Common myeloid progenitor, CD34-positive (primary cell): ENCODE data around the gene SLC39A7.

Experiments used
- CTCF ChIA-PET: fragments of 350-600 bp; sonication (Branson Sonifier 250); formaldehyde crosslinking; loops from one replicate; lab custom pipeline; 2021; ENCODE audit warnings: antibody characterized with exemption; lab: Charles Lee
- POLR2A ChIA-PET: fragments of 350-600 bp; sonication (Branson Sonifier 250); formaldehyde crosslinking; loops from one replicate; lab custom pipeline; 2021; ENCODE audit warnings: antibody characterized with exemption; lab: Charles Lee
- DNase-seq, 3 donors: peaks; one replicate each; pipeline versions ENCODE4 v3.0.0 to v3.0.0-alpha.2; 2013
- H3K27ac ChIP-seq, 2 experiments: 1 replicate in 1 of 2; 2 replicates in 1 of 2; pipeline ENCODE4 v1.7.0; 2013; ENCODE audit warnings: inconsistent platforms in 2 of 2, low read length in 2 of 2, mild to moderate bottlenecking in 2 of 2, low read depth in 1 of 2, moderate library complexity in 1 of 2; ENCODE audit not compliant: severe bottlenecking in 2 of 2, insufficient read depth in 1 of 2, poor library complexity in 1 of 2
- H3K27me3 ChIP-seq, 5 experiments: replicated peaks in 2 of 5; 1 replicate in 3 of 5; 2 replicates in 2 of 5; pipeline versions ENCODE4 v1.6.1 to v1.7.0; 2013; ENCODE audit warnings: low read length in 4 of 5, mild to moderate bottlenecking in 2 of 5, moderate library complexity in 2 of 5, inconsistent platforms in 1 of 5; ENCODE audit not compliant: insufficient read depth in 5 of 5, control insufficient read depth in 4 of 5
- H3K36me3 ChIP-seq, 4 experiments: 1 replicate in 2 of 4; 2 replicates in 2 of 4; pipeline versions ENCODE4 v1.6.1 to v1.7.0; 2013; ENCODE audit warnings: low read length in 3 of 4, control low read depth in 1 of 4, mild to moderate bottlenecking in 1 of 4; ENCODE audit not compliant: control insufficient read depth in 4 of 4, insufficient read depth in 4 of 4
- H3K4me1 ChIP-seq, 4 experiments: 1 replicate in 3 of 4; 2 replicates in 1 of 4; pipeline versions ENCODE4 v1.6.1 to v1.7.1; 2013; ENCODE audit warnings: low read length in 3 of 4, mild to moderate bottlenecking in 3 of 4, control low read depth in 1 of 4, inconsistent platforms in 1 of 4, moderate library complexity in 1 of 4; ENCODE audit not compliant: control insufficient read depth in 4 of 4, insufficient read depth in 4 of 4; ENCODE audit errors: control extremely low read depth in 1 of 4
- H3K4me3 ChIP-seq, 7 experiments: 1 replicate in 4 of 7; 2 replicates in 3 of 7; pipeline versions ENCODE4 v1.5.1 to v1.7.0; 2013; ENCODE audit warnings: mild to moderate bottlenecking in 7 of 7, low read length in 6 of 7, moderate library complexity in 6 of 7, inconsistent platforms in 2 of 7, low read depth in 2 of 7, control low read depth in 1 of 7; ENCODE audit not compliant: insufficient read depth in 4 of 7, control insufficient read depth in 1 of 7; ENCODE audit errors: extremely low read depth in 1 of 7
- H3K9me3 ChIP-seq, 5 experiments: 1 replicate in 4 of 5; 2 replicates in 1 of 5; pipeline versions ENCODE4 v1.6.1 to v1.7.1; 2013; ENCODE audit warnings: low read length in 4 of 5, mild to moderate bottlenecking in 2 of 5, inconsistent platforms in 1 of 5, low read depth in 1 of 5, moderate library complexity in 1 of 5; ENCODE audit not compliant: control insufficient read depth in 4 of 5, insufficient read depth in 2 of 5; ENCODE audit errors: control extremely low read depth in 1 of 5
- WGBS: methylation state at CpG from one replicate; pipeline ENCODE4 v1.1.5; 2013; ENCODE audit not compliant: insufficient coverage; 5-methylcytosine and 5-hydroxymethylcytosine counted together

The SLC39A7 gene

DNA sequence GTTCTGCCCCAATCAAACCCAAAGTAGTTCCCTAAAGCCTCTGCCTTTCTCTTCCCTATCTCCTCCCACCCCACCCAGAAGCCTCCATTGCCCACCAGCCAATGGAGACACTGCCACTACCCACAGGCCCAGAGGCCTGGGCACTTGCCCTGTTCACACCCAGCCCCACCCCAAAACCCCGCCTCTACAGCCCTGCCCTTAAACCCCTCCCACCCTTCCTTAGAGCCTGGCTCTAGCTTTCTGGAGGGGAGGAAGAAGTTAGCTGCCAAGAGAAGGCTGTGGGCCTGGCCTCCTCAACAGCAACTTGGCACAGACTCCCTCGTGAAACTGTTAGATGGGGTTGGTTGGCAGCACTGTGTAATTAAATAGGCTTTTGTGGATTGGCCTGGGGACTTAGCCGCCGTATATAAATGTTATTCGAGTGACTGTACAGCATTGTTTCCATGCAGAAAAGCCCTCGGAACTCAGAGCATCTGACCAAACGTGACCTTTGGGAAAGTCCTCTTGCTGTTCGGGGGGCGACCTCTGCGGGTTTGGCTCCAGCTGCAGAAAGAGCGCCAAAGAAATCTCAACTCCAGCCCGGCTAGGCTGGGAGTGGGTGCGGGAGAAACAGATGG lies 39.8 kb upstream of the SLC39A7 start:
- peak; percentile 29 to 44 (median 34) for DNase-seq
- no peaks in the 10 kb centered on the region for H3K9me3 ChIP-seq
- no peaks in the 10 kb centered on the region for H3K36me3 ChIP-seq
- 61% methylated on average over 12 of the region's 13 CpGs for WGBS
- ChIA-PET CTCF (interaction anchor here (0.7 to 7.0 kb wide), 14 partner anchors 9 to 227 kb away, joined by 3 to 62 read pairs (median 4); no protein-coding TSS in a partner anchor), POLR2A (no interaction called here)
- H3K27me3 ChIP-seq = peaks cover 0 to 5% (median 0%) of the 10 kb centered on the region in 5 experiments
- H3K27ac ChIP-seq = no peak overlapping the region
- no peak overlapping the region for H3K4me3 ChIP-seq
- peaks cover 0 to 20% (median 14%) of the 10 kb centered on the region in 4 experiments for H3K4me1 ChIP-seq

DNA sequence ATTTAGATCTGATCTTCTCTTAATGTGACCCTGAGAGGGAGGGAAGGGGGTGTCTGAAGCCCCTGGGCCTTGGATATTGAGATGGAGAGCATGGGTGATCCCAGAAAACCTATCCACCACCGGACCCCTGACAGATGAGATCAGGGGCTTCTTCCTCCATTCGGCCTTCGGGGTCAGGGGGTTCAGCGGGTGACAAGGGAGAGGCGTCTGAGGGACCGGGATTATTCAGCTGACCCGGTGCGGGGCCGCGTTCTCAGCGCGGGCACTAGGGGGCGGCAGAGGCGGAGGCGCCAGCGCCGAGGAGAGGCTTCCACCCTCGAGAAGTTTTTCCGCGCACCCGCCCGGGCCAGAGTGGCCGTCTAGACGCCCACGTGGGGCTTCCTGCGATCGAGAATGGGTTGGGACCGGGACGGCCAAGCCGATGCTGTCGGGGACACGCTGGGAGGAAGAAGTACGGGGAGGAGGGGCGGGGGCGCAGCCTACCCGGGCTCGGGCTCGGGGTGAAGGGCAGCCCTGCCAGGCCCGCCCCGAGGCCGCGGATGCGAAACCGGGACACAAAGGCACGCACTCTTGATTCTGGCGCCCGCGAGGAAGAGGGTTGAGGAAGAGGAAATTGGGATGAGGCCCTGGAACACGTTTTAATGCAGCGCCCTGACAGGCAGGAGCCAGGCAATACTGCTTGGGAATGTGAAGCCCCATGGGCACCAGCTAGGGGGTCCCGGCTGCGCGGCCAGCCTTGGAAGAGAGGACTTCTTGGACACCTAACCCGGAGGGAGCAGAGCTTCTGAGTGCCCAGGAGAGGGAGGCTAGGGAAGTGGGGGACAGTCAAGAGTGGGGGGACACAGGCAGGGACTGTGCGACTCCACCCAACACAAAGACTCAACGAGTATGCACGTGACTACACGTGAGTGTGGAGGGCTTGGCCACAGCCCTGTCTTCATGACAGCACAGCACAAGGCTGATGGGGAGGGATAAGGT lies 39.0 kb upstream of the SLC39A7 start:
- Histone ChIP-seq H3K27ac (no peak overlapping the region), H3K4me1 (peaks cover 0 to 20% (median 14%) of the 10 kb centered on the region in 4 experiments), H3K27me3 (peaks cover 0 to 5% (median 0%) of the 10 kb centered on the region in 5 experiments), H3K36me3 (no peaks in the 10 kb centered on the region), H3K9me3 (no peaks in the 10 kb centered on the region), H3K4me3 (peak overlapping the region; percentile 19 to 78 (median 57))
- WGBS = 5% methylated on average over 48 of the region's 58 CpGs
- peak; percentile 61 to 74 (median 73) for DNase-seq
- CTCF ChIA-PET = interaction anchor here (0.7 to 7.0 kb wide), 18 partner anchors 7 to 228 kb away, joined by 3 to 62 read pairs (median 3); partner anchors contain the start of gene COL11A2
- POLR2A ChIA-PET = interaction anchor here (1.3 kb wide), 1 partner anchor 88 kb away, joined by 3 read pairs; no protein-coding TSS in a partner anchor

- no peak overlapping the region for H3K27ac ChIP-seq
- DNase-seq = no peak
- ChIA-PET POLR2A (no interaction called here), CTCF (interaction anchor here (0.9 to 7.0 kb wide), 3 partner anchors 11 to 43 kb away, joined by 3 to 62 read pairs (median 4); no protein-coding TSS in a partner anchor)
- H3K27me3 ChIP-seq = peaks cover 0 to 5% (median 0%) of the 10 kb centered on the region in 5 experiments
- WGBS = 93% methylated on average over 9 of the region's 10 CpGs
- H3K9me3 ChIP-seq = no peaks in the 10 kb centered on the region
- no peak overlapping the region for H3K4me3 ChIP-seq
- H3K4me1 ChIP-seq = peaks cover 0 to 20% (median 14%) of the 10 kb centered on the region in 4 experiments
- H3K36me3 ChIP-seq = no peaks in the 10 kb centered on the region
These were observed 37.1 kb upstream of the SLC39A7 start for GRCh38 chr6:33163540-33163939.

DNA sequence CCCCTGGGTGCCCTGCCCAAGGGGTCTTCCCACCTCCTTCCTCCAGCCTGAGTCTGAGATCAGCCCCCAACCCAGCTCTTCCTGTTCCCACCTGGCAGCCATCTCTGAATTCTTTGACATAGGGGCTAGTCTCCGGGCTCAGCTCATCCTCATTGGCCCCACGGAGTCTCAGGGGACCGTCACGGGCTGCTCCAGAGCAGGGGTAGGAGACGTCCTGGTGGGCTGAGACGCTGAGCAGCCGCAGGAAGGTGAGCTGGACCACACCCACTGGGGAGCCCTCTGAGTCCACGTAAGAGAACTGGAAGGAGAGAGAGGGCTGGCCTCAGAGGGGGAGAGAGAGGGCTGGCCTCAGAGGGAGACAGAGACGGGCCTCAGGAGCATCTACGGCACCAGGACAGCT lies 36.5 kb upstream of the SLC39A7 start:
- no peak for DNase-seq
- Histone ChIP-seq H3K4me1 (peaks cover 0 to 20% (median 14%) of the 10 kb centered on the region in 4 experiments), H3K27me3 (peaks cover 0 to 5% (median 0%) of the 10 kb centered on the region in 5 experiments), H3K36me3 (no peaks in the 10 kb centered on the region), H3K9me3 (no peaks in the 10 kb centered on the region), H3K27ac (no peak overlapping the region), H3K4me3 (no peak overlapping the region)
- CTCF ChIA-PET = interaction anchor here (0.9 to 7.0 kb wide), 5 partner anchors 10 to 52 kb away, joined by 3 to 62 read pairs (median 4); no protein-coding TSS in a partner anchor
- POLR2A ChIA-PET = interaction anchor here (0.8 kb wide), 1 partner anchor 14 kb away, joined by 3 read pairs; no protein-coding TSS in a partner anchor
- 71% methylated on average over 4 of the region's 10 CpGs for WGBS

DNA sequence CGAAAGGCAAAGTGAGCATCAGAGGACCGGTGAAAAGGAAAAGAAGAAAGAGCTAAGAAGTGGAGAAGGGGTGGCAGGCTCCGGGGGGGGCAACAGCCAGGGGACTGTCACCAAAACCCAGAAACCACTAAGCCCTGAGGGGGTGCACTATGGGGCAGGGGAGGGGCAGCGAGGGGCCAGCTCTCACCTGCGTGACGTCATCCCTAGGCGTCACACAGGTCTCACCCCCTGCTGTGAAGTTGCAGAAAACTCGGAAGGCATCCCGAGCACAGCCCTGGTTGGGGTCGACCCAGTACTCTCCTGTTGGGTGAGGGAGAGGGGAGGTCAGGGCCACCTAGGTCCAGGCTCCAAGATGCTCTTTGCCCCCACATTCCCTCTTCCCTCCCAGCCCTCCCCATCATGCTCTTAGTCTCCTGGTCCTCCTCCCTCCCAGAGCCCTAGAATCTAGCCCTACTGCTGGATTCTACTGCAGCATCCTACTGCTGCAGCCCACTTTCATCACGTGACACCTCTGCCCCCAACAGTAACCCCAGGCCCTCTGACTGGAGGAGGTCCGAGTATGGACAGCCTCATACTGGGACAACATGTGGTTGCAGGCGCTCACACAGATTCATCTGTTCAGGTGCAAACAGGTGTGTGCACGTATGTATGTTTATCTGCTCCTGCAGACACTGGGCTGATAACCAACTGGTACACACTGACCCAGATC lies 35.8 kb upstream of the SLC39A7 start:
- CTCF ChIA-PET = interaction anchor here (0.9 to 7.0 kb wide), 4 partner anchors 10 to 53 kb away, joined by 3 to 62 read pairs (median 4); no protein-coding TSS in a partner anchor

DNA sequence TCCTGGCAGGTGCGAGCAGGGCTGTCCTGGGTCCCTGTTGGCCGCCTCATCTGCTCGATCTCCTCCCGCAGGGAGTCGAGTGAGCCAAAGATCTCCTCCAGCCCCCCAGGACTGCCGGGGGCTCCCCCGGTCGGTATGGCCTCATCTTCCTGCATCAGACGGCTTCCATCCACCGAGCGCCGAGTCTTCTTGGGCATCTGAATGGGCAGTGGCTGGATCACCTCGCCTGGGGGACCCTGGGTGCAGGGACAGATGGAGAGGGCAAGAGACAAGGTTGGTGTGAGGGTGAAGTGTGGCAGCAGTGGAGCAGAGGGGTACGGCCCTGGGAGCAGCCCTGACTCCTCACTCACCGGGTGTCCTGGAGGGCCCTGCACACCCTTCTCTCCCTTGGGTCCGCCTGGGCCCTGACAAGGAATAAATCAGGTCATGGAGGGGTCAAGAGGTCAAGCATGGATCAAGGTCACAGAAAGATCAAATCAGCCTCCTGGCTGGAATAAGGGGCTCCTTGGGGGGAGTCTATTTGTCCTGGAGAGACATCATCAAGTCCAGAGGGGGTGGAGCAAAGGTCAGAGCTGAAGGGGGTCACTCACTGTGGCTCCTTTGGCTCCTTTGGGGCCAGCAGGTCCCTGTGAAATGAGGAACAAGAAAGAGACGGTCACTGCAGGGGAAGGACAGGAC lies 34.9 kb upstream of the SLC39A7 start:
- 98% methylated on average over 15 of the region's 17 CpGs for WGBS
- POLR2A ChIA-PET = no interaction called here
- Histone ChIP-seq H3K36me3 (no peaks in the 10 kb centered on the region), H3K27me3 (peaks cover 0 to 5% (median 0%) of the 10 kb centered on the region in 5 experiments), H3K27ac (no peak overlapping the region), H3K4me3 (no peak overlapping the region), H3K4me1 (peaks cover 0 to 16% (median 10%) of the 10 kb centered on the region in 4 experiments), H3K9me3 (no peaks in the 10 kb centered on the region)
- CTCF ChIA-PET = interaction anchor here (7.0 kb wide), 1 partner anchor 9 kb away, joined by 62 read pairs; no protein-coding TSS in a partner anchor
- no peak for DNase-seq

More for the DNA sequence above, 35.8 kb upstream of the SLC39A7 start:
- no peak overlapping the region for H3K27ac ChIP-seq
- 88% methylated on average over 6 of the region's 14 CpGs for WGBS
- no peak overlapping the region for H3K4me3 ChIP-seq
- DNase-seq = no peak
- H3K4me1 ChIP-seq = peaks cover 0 to 20% (median 14%) of the 10 kb centered on the region in 4 experiments
- no peaks in the 10 kb centered on the region for H3K36me3 ChIP-seq
- peaks cover 0 to 5% (median 0%) of the 10 kb centered on the region in 5 experiments for H3K27me3 ChIP-seq
- POLR2A ChIA-PET = interaction anchor here (0.8 kb wide), 1 partner anchor 15 kb away, joined by 3 read pairs; no protein-coding TSS in a partner anchor
- no peaks in the 10 kb centered on the region for H3K9me3 ChIP-seq
